OCI-LY7 (cell line): ENCODE results near the gene SHROOM2. TPM values are rescaled to one million over a fixed set of nuclear protein-coding genes. Genes with fewer than 3 reads are reported as not detected.

Experiments used
- BruUV-seq: library from RNA; stranded (reverse); fragments of 400-500 nt; replicated peaks from 2 replicates; lab custom pipeline; 2021; lab: Mats Ljungman, UMichigan
- CTCF ChIA-PET: fragments of 300-600 bp; sonication (Branson Sonifier 250); formaldehyde crosslinking; loops from one replicate; lab custom pipeline; 2022; ENCODE audit warnings: antibody characterized with exemption; ENCODE audit not compliant: unreplicated experiment; lab: Charles Lee
- POLR2A ChIA-PET: fragments of 300-600 bp; sonication (Branson Sonifier 250); formaldehyde crosslinking; loops from one replicate; lab custom pipeline; 2022; ENCODE audit warnings: antibody characterized with exemption; lab: Charles Lee
- DNase-seq: peaks from one replicate; pipeline ENCODE4 v3.0.0-alpha.2; 2015; ENCODE audit warnings: low spot score
- H2AFZ ChIP-seq: fragments of 200-600 bp; sonication (generic), shearing (Covaris generic); 2 replicates; pipeline ENCODE4 v1.6.1; 2014; ENCODE audit warnings: mild to moderate bottlenecking, antibody characterized with exemption, low read length, moderate library complexity
- H3K27ac ChIP-seq: fragments of 200-600 bp; sonication (generic); 2 replicates; pipeline ENCODE4 v1.5.1; 2014; ENCODE audit warnings: mixed run types, low read depth, mild to moderate bottlenecking, moderate library complexity, low read length, inconsistent platforms; ENCODE audit not compliant: poor library complexity, severe bottlenecking
- H3K36me3 ChIP-seq: fragments of 200-600 bp; sonication (generic); 2 replicates; pipeline ENCODE4 v1.6.1; 2014; ENCODE audit warnings: mild to moderate bottlenecking, antibody characterized with exemption, low read length, moderate library complexity, mixed read lengths; ENCODE audit not compliant: insufficient read depth
- H3K4me1 ChIP-seq: fragments of 200-600 bp; sonication (generic); 2 replicates; pipeline ENCODE4 v1.5.1; 2014; ENCODE audit warnings: mild to moderate bottlenecking, low read length; ENCODE audit not compliant: insufficient read depth, poor library complexity, severe bottlenecking
- H3K4me2 ChIP-seq: fragments of 200-600 bp; sonication (generic); 2 replicates; pipeline ENCODE4 v1.6.1; 2014; ENCODE audit warnings: mild to moderate bottlenecking, low read length
- H3K4me3 ChIP-seq: fragments of 200-600 bp; sonication (generic); 2 replicates; pipeline ENCODE4 v1.5.1; 2014; ENCODE audit warnings: mild to moderate bottlenecking, low read depth, low read length; ENCODE audit not compliant: poor library complexity, severe bottlenecking
- H3K79me2 ChIP-seq: fragments of 200-600 bp; sonication (generic); 2 replicates; pipeline ENCODE4 v1.6.1; 2016; ENCODE audit warnings: low read depth, mild to moderate bottlenecking, low read length, moderate library complexity, mixed read lengths; ENCODE audit not compliant: insufficient read depth
- H3K9me2 ChIP-seq: fragments of 200-600 bp; sonication (generic); 2 replicates; pipeline ENCODE4 v1.6.1; 2016; ENCODE audit warnings: mild to moderate bottlenecking, low read length, mixed read lengths; ENCODE audit not compliant: insufficient read depth
- H3K9me3 ChIP-seq: fragments of 200-600 bp; sonication (generic); 2 replicates; pipeline ENCODE4 v1.6.1; 2014; ENCODE audit warnings: mild to moderate bottlenecking, mixed run types, low read length, mixed read lengths
- H4K20me1 ChIP-seq: fragments of 200-600 bp; sonication (generic); 2 replicates; pipeline ENCODE4 v1.6.1; 2014; ENCODE audit warnings: mild to moderate bottlenecking, antibody characterized with exemption, low read length, moderate library complexity, mixed read lengths; ENCODE audit not compliant: insufficient read depth
- EZH2phosphoT487 ChIP-seq: fragments of 200-600 bp; sonication (generic); IDR thresholded peaks from 2 replicates; pipeline ENCODE4 v1.6.1; 2018; ENCODE audit warnings: low read depth, borderline replicate concordance, mild to moderate bottlenecking, mixed run types, antibody characterized with exemption, low read length, moderate library complexity, mixed read lengths
- intact Hi-C: fragments of 100-400 bp; cut with micrococcal nuclease; formaldehyde crosslinking; loops from one replicate; pipeline ENCODE4 v1.10.0; 2022; ENCODE audit not compliant: unreplicated experiment
- total RNA-seq, 2 experiments: library from RNA; depleted of rRNA in 1 of 2; stranded (reverse); fragments of >200 nt in 1 of 2; shearing (Covaris generic) in 1 of 2; gene quantifications; 2 replicates each; pipeline ENCODE4 v1.2.3, GENCODE V29; 2014 to 2022
- TF ChIP-seq, protein P1 (sequence below): fragments of 200-600 bp; sonication (generic); conservative IDR thresholded peaks from 2 replicates; pipeline ENCODE4 v1.5.1; 2014; ENCODE audit warnings: mild to moderate bottlenecking, antibody characterized with exemption, low read length, moderate library complexity, mixed read lengths

The SHROOM2 gene
- total RNA-seq, 2 experiments from 2014 or later = not detected

- Histone ChIP-seq H3K9me2 (no peaks in the 10 kb centered on the region), H3K79me2 (no peaks in the 10 kb centered on the region), H3K9me3 (no peaks in the 10 kb centered on the region), H3K36me3 (no peaks in the 10 kb centered on the region), H3K4me2 (no peak overlapping the region), H3K4me1 (no peaks in the 10 kb centered on the region), H3K27ac (no peak overlapping the region), H2AFZ (no peak overlapping the region), H4K20me1 (no peaks in the 10 kb centered on the region), H3K4me3 (no peak overlapping the region)
- intact Hi-C loops = no loop called here
- no peak for DNase-seq
- ChIA-PET CTCF (no interaction called here), POLR2A (no interaction called here)
- no peak for TF ChIP-seq EZH2phosphoT487
- TF ChIP-seq, protein P1, sequence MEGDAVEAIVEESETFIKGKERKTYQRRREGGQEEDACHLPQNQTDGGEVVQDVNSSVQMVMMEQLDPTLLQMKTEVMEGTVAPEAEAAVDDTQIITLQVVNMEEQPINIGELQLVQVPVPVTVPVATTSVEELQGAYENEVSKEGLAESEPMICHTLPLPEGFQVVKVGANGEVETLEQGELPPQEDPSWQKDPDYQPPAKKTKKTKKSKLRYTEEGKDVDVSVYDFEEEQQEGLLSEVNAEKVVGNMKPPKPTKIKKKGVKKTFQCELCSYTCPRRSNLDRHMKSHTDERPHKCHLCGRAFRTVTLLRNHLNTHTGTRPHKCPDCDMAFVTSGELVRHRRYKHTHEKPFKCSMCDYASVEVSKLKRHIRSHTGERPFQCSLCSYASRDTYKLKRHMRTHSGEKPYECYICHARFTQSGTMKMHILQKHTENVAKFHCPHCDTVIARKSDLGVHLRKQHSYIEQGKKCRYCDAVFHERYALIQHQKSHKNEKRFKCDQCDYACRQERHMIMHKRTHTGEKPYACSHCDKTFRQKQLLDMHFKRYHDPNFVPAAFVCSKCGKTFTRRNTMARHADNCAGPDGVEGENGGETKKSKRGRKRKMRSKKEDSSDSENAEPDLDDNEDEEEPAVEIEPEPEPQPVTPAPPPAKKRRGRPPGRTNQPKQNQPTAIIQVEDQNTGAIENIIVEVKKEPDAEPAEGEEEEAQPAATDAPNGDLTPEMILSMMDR = no peak
- no TSS peak for BruUV-seq
Observed at GRCh38 chrX:9758021-9758638, 28.1 kb upstream of the SHROOM2 start.

GRCh38 chrX:9759337-9759736 is 26.9 kb upstream of the SHROOM2 start:
- no peak overlapping the region for H3K4me3 ChIP-seq
- intact Hi-C loops = no loop called here
- no peak overlapping the region for H2AFZ ChIP-seq
- H3K36me3 ChIP-seq = no peaks in the 10 kb centered on the region
- no peak for DNase-seq
- no peaks in the 10 kb centered on the region for H3K9me2 ChIP-seq
- POLR2A ChIA-PET = no interaction called here
- no peaks in the 10 kb centered on the region for H3K9me3 ChIP-seq
- BruUV-seq = no TSS peak
- no peaks in the 10 kb centered on the region for H3K79me2 ChIP-seq
- H3K4me2 ChIP-seq = no peak overlapping the region
- TF ChIP-seq, protein P1 = no peak
- no peak for TF ChIP-seq EZH2phosphoT487
- no peaks in the 10 kb centered on the region for H4K20me1 ChIP-seq
- no peak overlapping the region for H3K27ac ChIP-seq
- H3K4me1 ChIP-seq = no peaks in the 10 kb centered on the region
- CTCF ChIA-PET = no interaction called here

DNA sequence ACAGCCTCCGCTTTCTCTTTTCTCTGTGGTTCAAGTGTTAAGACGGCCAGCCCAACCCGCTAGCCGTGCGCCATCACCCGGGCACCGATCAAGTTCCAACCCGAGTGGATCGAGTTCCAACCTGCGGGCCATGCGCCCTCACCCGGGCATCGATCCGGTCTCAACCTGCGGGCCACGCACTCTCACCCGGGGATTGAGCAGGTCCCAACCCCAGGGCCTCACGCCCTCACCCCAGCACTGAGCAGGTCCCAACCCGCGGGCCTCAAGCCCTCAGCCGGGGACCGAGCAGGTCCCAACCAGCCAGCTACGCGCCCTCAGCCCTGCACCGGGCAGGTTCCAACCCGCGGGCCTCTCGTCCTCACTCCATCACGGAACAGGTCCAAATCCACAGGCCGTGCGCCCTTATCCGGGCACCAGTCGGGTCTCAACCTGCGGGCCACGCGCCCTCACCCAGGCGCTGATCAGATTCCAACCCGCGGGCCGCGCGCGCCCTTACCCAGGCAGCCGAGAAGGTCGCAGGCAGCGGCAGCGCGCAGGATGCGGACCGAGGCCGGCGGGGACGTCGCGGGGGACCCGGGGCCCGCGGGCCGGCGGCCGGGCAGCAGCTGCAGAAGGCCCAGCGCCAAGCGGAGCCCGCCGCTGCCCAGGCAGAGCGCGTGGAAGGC is 21.0 kb upstream of the SHROOM2 start:
- H2AFZ ChIP-seq = no peak overlapping the region
- H3K36me3 ChIP-seq = no peaks in the 10 kb centered on the region
- peaks cover 15% of the 10 kb centered on the region for H3K4me1 ChIP-seq
- no peaks in the 10 kb centered on the region for H3K79me2 ChIP-seq
- no peak for DNase-seq
- H3K9me2 ChIP-seq = no peaks in the 10 kb centered on the region
- no peak overlapping the region for H3K4me3 ChIP-seq
- H3K27ac ChIP-seq = no peak overlapping the region
- no TSS peak for BruUV-seq
- ChIA-PET CTCF (no interaction called here), POLR2A (no interaction called here)
- H4K20me1 ChIP-seq = no peaks in the 10 kb centered on the region
- intact Hi-C loops = no loop called here
- no peak for TF ChIP-seq EZH2phosphoT487
- TF ChIP-seq, protein P1 = no peak
- no peaks in the 10 kb centered on the region for H3K9me3 ChIP-seq
- no peak overlapping the region for H3K4me2 ChIP-seq
